ENCODE results near the gene STAMBP. TPM values are rescaled to one million over a fixed set of nuclear protein-coding genes. Genes with fewer than 3 reads are reported as not detected.

The STAMBP gene
- total RNA-seq, 1 donor from 2014 or later, result 46.5 TPM

GRCh38 chr2:73868204-73868978 lies 39.6 kb downstream of the STAMBP start:
- FAIRE-seq, result no peak
- H3K4me3 Mint-ChIP-seq (ENCODE audit: unreplicated experiment), result no peak overlapping the region
- H3K4me1 ChIP-seq (ENCODE audit: insufficient read depth, low read length), result peaks cover 11% of the 10 kb centered on the region

GRCh38 chr2:73870084-73870483 lies 41.3 kb downstream of the STAMBP start:
- H3K4me3 ChIP-seq (ENCODE audit: insufficient read depth, low read depth, low read length), result no peak overlapping the region

More at GRCh38 chr2:73868204-73868978, 39.6 kb downstream of the STAMBP start:
- DNase-seq (ENCODE audit: low read depth), result no peak
- H2AFZ ChIP-seq (ENCODE audit: low read depth, low read length), result no peak overlapping the region
- H3K27me3 ChIP-seq (ENCODE audit: insufficient read depth, low read length), result no peaks in the 10 kb centered on the region
- no peak for TF ChIP-seq EZH2 (IDR thresholded peaks at IDR 0.05; ENCODE audit: insufficient read depth, low read length)
- TF ChIP-seq CTCF (IDR thresholded peaks at IDR 0.05; ENCODE audit: insufficient read depth, low read depth, low read length), result no peak
- Mint-ChIP-seq H3K4me1 (ENCODE audit: low read depth, unreplicated experiment) (peaks cover under 1% of the 10 kb centered on the region), H3K36me3 (ENCODE audit: low read depth, unreplicated experiment) (peaks cover 33% of the 10 kb centered on the region), H3K27me3 (ENCODE audit: low read depth, unreplicated experiment) (no peaks in the 10 kb centered on the region), H3K27ac (ENCODE audit: unreplicated experiment) (no peak overlapping the region), H3K9me3 (ENCODE audit: unreplicated experiment) (no peaks in the 10 kb centered on the region)
- no peak overlapping the region for H3K9ac ChIP-seq (ENCODE audit: low read length)
- no peak overlapping the region for H3K4me3 ChIP-seq (ENCODE audit: insufficient read depth, low read depth, low read length)
- no peaks in the 10 kb centered on the region for H3K79me2 ChIP-seq (ENCODE audit: insufficient read depth, low read length)
- H3K4me2 ChIP-seq (ENCODE audit: low read length), result no peak overlapping the region
- no peak overlapping the region for H3K27ac ChIP-seq (ENCODE audit: low read depth, low read length)
- H4K20me1 ChIP-seq (ENCODE audit: insufficient read depth, low read length), result no peaks in the 10 kb centered on the region
- no peaks in the 10 kb centered on the region for H3K9me3 ChIP-seq (ENCODE audit: insufficient read depth, low read depth, low read length)
- peaks cover 9% of the 10 kb centered on the region for H3K36me3 ChIP-seq (ENCODE audit: insufficient read depth, low read length)

More at GRCh38 chr2:73870084-73870483, 41.3 kb downstream of the STAMBP start:
- peak overlapping the region; percentile 65 for H3K4me2 ChIP-seq (ENCODE audit: low read length)
- TF ChIP-seq CTCF (IDR thresholded peaks at IDR 0.05; ENCODE audit: insufficient read depth, low read depth, low read length) (no peak), EZH2 (IDR thresholded peaks at IDR 0.05; ENCODE audit: insufficient read depth, low read length) (no peak)
- H3K36me3 ChIP-seq (ENCODE audit: insufficient read depth, low read length), result no peaks in the 10 kb centered on the region
- H2AFZ ChIP-seq (ENCODE audit: low read depth, low read length), result no peak overlapping the region
- no peak for FAIRE-seq
- Mint-ChIP-seq H3K9me3 (ENCODE audit: unreplicated experiment) (no peaks in the 10 kb centered on the region), H3K4me3 (ENCODE audit: unreplicated experiment) (no peak overlapping the region), H3K27me3 (ENCODE audit: low read depth, unreplicated experiment) (no peaks in the 10 kb centered on the region), H3K4me1 (ENCODE audit: low read depth, unreplicated experiment) (no peaks in the 10 kb centered on the region), H3K36me3 (ENCODE audit: low read depth, unreplicated experiment) (peaks cover 24% of the 10 kb centered on the region), H3K27ac (ENCODE audit: unreplicated experiment) (no peak overlapping the region)
- no peak overlapping the region for H3K27ac ChIP-seq (ENCODE audit: low read depth, low read length)
- H3K4me1 ChIP-seq (ENCODE audit: insufficient read depth, low read length), result peaks cover 11% of the 10 kb centered on the region
- no peaks in the 10 kb centered on the region for H3K9me3 ChIP-seq (ENCODE audit: insufficient read depth, low read depth, low read length)
- no peaks in the 10 kb centered on the region for H4K20me1 ChIP-seq (ENCODE audit: insufficient read depth, low read length)
- peak overlapping the region; percentile 4 for H3K9ac ChIP-seq (ENCODE audit: low read length)
- H3K27me3 ChIP-seq (ENCODE audit: insufficient read depth, low read length), result no peaks in the 10 kb centered on the region
- no peaks in the 10 kb centered on the region for H3K79me2 ChIP-seq (ENCODE audit: insufficient read depth, low read length)
- DNase-seq (ENCODE audit: low read depth), result peak; percentile 96
